NCI-H345 (cell line): ENCODE measurements around the gene NGEF.

Experiments used
- DNase-seq: peaks from one replicate; lab custom pipeline; 2025; lab: John Stamatoyannopoulos, UW

NGEF gene

DNA sequence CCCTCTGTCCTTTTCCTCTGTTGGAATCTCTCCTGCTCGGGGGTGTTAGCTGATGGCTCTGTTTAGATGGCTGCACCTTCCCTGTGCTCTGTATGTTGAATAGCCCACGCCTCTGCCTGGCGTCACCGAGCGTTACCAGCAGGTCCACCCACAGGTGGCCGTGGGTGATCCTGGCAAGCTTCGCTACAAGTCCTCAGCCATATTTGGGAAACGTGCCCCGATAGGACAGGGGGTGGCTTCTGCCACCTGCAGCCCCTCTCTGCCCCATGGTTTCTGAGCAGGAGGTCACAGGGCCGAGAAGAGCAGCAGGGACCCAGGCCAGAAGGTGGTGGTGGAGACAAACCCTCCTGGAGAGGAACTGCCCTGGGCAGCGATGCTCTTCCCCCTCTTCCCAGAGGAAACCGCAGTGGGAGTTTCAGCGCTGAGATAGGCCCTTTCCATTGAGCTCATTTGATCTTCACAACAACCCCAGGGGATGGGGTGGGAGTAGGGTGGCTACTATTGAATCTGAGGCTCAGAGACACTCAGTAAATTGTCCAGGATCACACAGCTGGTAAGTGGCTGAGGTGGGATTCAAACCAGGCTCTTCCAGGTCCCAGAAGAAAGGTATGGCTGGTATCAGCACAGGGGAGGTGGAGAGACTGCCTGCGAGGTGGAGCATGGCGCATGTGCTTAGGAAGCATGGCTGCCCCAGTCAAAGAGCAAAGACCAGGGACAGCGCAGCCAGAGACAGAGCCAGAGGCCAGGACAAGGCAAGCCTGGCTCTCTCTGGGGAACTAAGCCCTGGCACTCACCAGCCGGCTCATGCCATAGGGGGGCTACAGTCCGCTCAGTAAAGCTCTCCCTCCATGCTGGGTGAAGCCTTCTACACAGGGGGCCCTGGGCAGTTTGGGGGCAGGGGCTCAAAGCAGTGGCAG, 15.0 kb downstream of the NGEF start:
- no peak for DNase-seq

- DNase-seq: no peak
These were observed 18.6 kb downstream of the NGEF start for GRCh38 chr2:232994446-232994845.

GRCh38 chr2:232993231-232993821, 19.7 kb downstream of the NGEF start:
- DNase-seq: no peak

DNA sequence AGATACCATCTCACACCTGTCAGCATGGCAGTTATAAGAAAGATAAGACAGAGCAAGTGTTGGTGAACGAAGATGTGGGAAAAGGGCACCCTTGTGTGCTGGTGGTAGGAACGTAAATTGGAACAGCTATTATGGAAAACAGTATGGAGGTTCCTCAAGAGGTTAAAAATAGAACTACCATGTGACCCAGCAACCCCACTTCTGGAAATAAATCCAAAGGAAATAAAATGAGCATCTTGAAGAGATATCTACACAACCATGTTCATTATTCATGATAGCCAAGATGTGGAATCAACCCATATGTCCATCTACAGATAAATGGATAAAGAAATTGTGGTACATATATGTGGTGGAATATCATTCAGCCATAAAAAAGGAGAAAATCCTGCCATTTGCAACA, 26.9 kb downstream of the NGEF start:
- DNase-seq: no peak

DNA sequence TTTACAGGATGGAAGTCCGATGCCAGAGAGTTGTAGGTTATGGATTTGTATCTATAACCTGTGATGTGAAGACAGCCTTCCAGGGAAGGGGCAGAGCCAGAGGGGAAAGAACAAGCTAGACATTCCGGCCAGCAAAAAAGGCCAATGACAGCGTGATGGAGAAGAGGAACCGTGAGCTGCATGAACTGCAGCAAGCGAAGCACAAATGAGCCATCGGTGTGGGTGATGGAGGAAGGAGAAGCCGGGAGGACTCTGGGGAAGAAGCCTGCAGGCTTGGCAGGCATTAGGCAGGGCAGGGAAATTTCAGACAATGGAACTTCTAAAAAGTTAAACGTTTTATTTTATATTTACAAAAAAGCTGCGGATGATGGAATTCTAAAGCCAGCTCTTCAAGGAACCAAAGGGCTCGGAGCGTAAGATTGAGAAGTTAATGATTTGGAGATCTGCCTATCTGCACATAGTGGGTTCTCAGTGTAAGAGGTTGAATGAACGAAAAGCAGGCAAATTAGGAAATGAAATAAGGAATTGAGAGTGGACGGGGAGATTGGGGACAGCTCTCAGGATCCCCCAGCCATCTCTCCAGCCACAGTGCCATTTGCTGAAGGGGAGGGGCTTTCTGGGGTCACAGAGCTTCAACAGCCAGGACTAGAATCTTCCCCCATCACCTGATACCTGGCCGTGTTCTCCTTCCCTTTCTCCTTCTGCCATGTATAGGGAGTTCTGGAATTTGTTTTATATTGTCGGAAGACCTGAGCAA, 28.4 kb downstream of the NGEF start:
- DNase-seq: no peak

DNA sequence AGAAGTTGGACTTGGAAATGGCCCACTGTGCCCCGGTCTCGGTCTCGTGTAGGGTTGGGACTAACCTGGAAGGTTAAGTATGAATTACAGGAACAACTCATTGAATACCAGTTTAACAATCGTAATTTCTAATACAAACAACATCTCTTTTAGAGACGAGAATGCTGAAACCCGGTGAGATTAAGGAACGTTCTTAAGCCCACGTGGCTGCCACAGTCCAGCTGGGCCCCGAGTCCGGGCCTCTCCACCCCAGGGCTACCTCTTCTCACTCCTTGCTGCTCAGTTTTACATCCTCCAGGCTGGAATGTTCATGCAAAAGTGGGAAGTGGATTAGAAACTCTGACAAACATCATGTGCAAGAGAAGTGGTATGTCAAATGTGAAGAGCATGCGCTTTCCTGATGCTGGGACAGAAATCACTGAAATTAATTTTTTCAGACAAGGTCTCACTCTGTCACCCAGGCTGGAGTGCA, 29.4 kb downstream of the NGEF start:
- no peak for DNase-seq

DNA sequence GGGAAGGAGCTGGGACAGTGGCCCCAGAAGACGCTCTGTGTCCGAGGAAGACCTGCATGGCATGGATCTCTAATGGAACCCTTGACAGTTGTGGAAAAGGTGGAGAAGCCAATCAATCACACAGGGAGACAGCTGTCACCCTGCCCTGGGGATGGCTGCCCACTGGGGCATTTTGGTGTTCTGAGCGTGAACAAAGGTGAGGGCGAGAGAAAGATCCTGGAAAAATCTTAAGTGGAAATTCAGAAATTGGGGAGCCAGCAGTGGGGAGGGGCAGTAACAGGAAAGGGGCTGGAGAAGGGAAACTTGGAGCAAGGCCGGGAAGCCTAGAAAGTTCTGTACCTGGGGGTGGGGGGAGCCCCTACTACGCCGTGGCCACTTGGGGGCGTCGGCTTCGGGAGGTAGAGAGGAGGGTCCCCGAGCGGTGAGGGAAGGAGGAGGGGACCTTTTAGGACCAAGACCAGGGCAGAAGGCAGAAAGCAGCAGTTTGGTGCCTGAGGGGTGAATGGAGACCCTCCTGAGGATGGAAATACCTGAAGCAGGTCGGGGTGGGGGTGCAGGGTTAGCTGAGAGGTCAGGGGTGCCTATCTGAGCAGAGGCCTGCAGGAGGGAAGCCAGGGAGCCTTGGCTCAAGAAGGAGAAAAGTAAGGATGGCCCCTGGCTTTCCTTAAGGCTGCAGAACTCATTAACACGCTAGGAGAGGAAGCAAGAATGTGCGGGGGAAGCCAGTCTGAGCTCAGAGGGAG, 30.0 kb downstream of the NGEF start:
- no peak for DNase-seq

- no peak for DNase-seq
These were observed 31.2 kb downstream of the NGEF start for GRCh38 chr2:232981767-232982360.

GRCh38 chr2:232981356-232981755, 31.7 kb downstream of the NGEF start:
- DNase-seq: peak; percentile 1

GRCh38 chr2:232980683-232981082, 32.4 kb downstream of the NGEF start:
- no peak for DNase-seq

- no peak for DNase-seq
These were observed 33.1 kb downstream of the NGEF start for GRCh38 chr2:232979871-232980461.

DNA sequence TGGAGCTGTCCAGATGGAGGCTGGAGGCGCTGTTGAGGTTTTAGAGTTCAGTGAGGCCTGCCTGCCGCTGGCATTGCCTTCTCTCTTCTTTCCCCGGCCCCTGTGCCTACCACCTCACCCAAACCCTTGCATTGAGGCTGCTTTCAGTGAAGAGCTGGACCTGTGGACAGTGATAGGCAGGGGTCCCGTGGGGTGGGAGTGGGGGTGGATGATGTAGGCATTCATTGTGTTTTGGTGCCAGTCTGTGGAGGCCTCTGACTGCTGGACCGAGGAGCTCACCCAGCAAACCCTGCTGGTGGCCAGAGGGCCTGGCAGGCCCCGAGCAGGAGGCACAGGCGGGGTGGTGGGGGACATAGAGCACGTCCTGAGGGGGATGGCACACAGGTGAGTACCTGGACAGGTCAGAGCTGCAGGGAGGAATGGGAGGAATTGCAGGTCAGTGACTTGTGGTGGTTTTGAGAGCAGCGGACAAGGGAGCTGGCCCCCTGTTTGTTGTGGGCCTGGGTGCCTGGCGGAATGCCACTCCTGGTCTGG, 35.6 kb downstream of the NGEF start:
- DNase-seq: no peak

GRCh38 chr2:232976666-232977437, 36.2 kb downstream of the NGEF start:
- no peak for DNase-seq

GRCh38 chr2:232976176-232976575, 36.9 kb downstream of the NGEF start:
- DNase-seq: no peak

- DNase-seq: no peak
These were observed 38.7 kb downstream of the NGEF start for GRCh38 chr2:232974396-232974795.

GRCh38 chr2:232973796-232974195, 39.3 kb downstream of the NGEF start:
- DNase-seq: no peak

DNA sequence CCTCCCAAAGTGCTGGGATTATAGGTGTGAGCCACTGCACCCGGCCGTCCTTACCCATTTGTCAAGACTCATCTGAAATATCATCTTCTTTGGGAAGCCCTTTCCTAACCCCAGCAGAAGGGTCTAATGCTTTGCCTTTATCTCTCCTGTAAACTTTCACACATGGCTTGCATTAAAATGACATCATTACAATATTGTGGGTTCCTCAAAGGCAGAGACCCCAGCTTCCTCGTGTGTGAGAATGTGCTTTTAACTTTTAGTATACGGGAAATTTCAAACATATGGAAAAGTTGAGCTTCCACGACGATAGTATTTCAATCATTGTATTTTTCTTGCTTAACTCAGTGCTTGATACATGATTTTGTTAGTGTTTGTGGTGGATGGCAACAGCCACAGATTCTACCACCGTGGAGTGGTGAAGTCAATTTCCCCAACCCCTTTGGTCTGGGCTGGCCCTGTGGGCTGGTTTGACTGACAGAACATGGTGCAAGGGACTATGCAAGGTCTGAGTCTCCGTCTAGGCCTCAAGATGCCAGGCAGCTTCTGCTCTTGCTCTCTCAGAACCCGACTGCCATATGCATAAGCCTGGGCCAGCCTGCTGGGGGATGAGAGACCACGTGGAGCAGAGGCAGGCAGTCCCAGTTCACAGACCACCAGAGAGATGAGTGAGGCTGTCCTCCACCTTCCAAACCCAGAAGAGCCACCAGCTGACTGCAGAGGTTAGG, 39.9 kb downstream of the NGEF start:
- no peak for DNase-seq

DNA sequence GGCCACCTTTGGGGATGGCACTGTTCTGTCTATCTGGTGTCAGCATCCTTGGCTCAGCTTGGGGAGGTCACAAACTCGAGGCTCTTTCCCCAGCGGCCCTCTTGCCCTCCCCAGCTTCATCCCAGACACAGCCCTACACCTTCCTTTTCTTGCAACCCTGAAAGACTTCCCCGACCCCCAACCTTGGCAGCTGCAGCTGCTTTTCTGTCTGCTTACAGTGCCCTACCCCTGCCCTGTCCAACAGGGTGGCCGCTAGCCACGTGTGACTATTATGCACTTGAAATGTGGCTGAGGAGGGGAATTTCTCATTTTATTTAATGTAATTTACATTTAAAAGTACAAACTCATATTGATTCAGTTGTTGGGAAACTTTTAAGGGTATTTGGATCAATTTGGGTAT, 41.3 kb downstream of the NGEF start:
- DNase-seq: no peak

DNA sequence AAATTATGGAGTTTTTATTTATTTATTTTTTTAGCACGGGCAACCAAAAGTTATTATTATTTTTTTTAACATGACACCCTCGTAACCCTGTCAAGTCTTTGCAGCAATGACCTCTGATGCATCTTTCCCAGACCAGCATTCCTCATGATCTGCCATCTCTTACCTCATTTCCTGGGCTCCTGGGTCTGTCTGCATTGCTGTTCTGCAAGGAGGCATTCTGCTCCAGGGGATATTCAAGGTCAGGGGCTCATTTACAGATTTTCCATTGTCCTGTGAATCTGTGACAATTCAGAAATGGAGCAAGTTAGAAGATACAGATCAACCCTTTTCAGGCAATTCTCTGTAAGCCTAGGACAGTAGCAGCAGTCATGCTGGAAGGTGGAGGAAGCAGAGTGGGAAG, 43.0 kb downstream of the NGEF start:
- DNase-seq: no peak
